Retinal pigment epithelial cell (primary cell): ENCODE results near the gene SLC16A14.

Source experiments
- DNase-seq: peaks from one replicate; pipeline ENCODE4 v3.0.0-alpha.2; 2010; ENCODE audit warnings: low read depth
- H3K4me3 ChIP-seq: 2 replicates; pipeline ENCODE4 v1.5.1; 2011; ENCODE audit warnings: mild to moderate bottlenecking, low read length, control low read depth, moderate library complexity
- TF ChIP-seq, protein P1 (sequence below): conservative IDR thresholded peaks from 2 replicates; pipeline ENCODE4 v1.5.1; 2011; ENCODE audit warnings: low read depth, low read length, control low read depth, inconsistent platforms

Gene SLC16A14

DNA sequence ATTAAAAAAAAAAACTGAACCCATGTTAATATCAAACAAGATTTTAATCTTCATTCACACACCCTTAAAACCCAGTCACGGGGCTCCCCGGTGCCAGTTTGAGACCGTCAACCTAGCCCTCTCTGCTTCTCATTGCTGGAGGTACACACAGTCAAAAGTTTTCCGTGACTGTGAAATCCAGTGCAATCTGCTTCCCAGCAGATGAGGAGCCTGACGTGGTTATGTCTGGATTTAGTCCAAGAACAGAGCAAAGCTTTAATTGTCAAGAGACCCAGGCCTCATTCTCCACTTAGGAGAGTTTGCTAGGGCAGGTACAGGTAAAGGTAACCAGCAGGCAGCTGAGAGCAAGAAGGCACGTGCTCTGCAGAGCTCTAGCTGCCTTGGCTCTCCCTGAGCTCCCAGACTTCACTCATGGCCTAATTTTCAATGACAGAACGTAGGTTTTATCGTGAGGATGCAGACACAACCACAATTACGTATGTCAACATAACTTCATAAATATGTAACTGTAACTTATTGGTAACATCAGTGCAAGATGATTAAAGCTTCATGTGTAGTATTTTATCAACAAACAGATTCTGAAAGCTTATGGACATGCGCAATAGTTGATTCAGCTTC lies 56.3 kb downstream of the SLC16A14 start:
- H3K4me3 ChIP-seq: no peak overlapping the region
- TF ChIP-seq, protein P1, sequence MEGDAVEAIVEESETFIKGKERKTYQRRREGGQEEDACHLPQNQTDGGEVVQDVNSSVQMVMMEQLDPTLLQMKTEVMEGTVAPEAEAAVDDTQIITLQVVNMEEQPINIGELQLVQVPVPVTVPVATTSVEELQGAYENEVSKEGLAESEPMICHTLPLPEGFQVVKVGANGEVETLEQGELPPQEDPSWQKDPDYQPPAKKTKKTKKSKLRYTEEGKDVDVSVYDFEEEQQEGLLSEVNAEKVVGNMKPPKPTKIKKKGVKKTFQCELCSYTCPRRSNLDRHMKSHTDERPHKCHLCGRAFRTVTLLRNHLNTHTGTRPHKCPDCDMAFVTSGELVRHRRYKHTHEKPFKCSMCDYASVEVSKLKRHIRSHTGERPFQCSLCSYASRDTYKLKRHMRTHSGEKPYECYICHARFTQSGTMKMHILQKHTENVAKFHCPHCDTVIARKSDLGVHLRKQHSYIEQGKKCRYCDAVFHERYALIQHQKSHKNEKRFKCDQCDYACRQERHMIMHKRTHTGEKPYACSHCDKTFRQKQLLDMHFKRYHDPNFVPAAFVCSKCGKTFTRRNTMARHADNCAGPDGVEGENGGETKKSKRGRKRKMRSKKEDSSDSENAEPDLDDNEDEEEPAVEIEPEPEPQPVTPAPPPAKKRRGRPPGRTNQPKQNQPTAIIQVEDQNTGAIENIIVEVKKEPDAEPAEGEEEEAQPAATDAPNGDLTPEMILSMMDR: no peak
- DNase-seq: peak; percentile 7

DNA sequence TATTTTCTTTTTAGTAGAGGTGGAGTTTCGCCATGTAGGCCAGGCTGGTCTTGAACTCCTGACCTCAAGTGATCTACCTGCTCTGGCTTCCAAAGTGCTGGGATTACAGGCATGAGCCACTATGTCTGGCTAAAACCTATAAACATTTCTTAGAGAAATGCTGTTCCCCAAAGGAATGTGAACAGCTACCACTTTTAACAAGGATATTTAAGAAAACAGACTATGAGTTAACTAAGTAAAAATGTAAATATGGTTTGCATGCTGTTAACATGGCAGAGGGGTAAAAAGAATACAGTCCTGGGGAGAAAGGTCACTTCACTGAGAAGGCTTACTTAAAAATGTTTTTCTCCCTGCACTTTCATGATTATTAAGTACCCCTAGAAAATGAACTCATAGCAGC lies 57.1 kb downstream of the SLC16A14 start:
- H3K4me3 ChIP-seq: no peak overlapping the region
- DNase-seq: no peak
- TF ChIP-seq, protein P1: no peak

DNA sequence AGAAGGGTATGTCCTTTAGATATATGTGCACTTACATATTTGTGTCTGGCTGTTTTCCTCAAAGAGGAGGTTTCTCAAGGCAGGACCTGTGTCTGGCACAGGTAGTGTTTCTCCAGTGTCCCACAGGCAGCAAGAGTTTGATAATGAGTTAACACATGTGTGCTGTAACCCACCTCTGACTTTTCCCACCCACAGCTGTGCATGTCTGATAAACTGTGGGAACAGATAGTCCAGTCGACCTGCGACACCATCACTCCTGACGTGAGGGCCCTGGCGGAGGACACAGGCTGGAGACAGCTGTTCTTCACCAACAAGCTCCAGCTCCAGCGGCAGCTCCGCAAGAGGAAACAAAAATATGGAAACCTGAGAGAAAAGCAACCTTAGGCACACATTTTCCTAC lies 58.2 kb downstream of the SLC16A14 start:
- TF ChIP-seq, protein P1: no peak
- DNase-seq: no peak
- no peak overlapping the region for H3K4me3 ChIP-seq

DNA sequence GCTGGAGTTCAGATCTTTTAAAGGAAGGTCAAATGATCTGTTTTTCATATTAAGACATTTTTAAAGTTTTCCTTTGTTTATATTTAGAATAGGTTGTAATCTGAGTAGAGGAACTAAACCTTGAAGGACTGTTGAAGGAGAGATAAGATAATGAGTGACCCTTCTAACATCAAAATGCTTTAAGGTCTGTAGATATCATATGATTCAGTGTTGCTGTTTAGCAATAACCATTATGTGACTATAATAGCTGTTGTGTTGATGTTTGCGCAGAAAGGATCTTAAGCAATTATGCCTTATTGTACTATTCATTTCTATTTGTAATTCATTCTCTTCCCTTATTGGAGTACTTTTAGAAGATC lies 60.0 kb downstream of the SLC16A14 start:
- no peak for DNase-seq
- no peak overlapping the region for H3K4me3 ChIP-seq
- TF ChIP-seq, protein P1: no peak

DNA sequence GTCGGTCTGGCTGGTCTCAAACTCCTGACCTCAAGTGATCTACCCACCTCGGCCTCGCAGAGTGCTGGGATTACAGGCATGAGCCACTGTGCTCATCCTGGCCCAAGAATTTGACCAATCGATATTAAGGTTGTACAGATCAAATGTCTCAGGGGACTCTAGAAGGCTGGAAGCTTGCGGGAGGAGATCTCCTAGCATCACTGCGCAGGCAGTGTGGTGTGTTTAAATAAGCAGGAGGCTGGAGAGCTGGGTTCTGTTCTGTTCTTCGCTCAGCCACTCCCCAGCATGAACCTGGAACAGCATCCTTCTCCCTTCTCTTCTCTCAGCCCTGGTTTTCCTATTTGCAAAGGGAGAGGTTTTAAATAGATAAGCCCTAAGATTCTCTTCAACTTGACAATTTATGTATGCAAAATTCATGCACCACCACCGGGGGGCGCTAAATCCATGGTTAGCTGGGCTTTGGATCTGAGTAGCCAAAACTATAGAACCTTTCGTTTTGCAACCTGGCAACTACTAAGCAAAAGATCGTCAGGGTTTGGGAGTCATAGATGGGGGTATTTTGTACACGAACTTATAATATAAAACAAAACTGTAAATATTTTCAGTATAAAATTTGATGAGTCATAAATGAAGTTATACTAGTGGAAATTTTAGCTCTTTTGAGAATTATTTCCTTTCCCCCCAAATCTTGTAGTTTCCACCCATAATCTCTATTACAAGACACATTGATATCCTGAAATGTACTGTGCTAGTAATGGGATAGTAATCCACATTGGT lies 60.6 kb downstream of the SLC16A14 start:
- TF ChIP-seq, protein P1: peak; percentile 81
- no peak overlapping the region for H3K4me3 ChIP-seq
- peak; percentile 14 for DNase-seq

DNA sequence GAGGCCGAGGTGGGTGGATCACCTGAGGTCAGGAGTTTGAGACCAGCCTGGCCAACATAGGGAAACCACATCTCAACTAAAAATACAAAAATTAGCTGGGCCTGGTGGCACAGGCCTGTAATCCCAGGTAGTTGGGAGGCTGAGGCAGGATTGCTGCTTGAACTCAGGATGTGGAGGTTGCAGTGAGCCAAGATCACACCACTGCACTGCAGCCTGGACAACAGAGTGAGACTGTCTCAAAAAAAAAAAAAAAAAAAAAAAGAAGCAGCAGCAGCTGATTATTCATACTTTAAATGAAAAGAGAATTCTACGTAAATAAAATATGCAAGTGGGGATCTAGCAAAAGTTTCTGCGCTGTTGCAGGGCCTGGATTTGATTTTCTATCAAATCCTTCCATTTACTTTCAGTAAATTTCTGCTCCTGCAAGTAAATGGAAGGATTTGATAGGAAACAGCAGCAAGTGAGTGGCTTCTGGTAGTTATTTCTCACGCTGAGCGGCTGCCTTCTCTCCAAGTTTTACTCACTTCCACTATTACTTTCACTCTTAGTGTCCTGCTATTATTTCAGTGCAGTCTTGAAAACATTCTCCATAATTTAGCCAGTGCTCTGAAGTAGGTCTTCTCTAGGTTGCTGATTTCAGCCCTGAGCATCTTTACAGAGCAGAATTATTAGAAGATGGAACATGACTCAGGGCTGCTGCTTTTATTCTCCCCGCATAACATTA lies 68.4 kb downstream of the SLC16A14 start:
- no peak for DNase-seq
- TF ChIP-seq, protein P1: no peak
- H3K4me3 ChIP-seq: no peak overlapping the region

DNA sequence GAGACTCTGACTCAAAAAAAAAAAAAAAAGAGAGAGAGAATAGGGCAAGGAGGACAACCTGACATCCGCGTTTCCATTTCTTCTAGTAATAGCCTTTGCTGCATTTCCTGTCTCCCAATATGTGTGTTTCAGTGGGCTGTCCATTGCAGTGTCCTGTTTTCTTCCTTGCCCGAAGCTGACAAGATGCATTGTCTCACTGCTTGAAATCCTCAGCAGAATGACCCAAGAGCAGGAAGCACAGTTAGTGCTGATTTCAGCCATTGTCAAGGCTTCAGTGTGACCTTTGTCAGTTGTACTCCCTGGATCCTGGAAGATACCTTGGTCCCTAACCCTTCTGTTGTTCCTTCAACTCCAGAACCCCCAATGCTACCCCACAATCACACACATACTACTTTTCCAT lies 71.2 kb downstream of the SLC16A14 start:
- TF ChIP-seq, protein P1: no peak
- H3K4me3 ChIP-seq: no peak overlapping the region
- DNase-seq: no peak
